A549 (cell line): ENCODE measurements around the gene TSPO2. TPM values are rescaled to one million over a fixed set of nuclear protein-coding genes. Genes with fewer than 3 reads are reported as not detected.

Experiments used
- ATAC-seq, 2 experiments: fragments of 200-7000 bp in 1 of 2; fragments of >200 bp in 1 of 2; cut with Nextera tagmentation in 1 of 2; cut with Tn5 transposase in 1 of 2; 3 replicates each; pipeline versions ENCODE4 v1.8.0 to v1.9.1; 2018 to 2020; ENCODE audit warnings: mild to moderate bottlenecking in 1 of 2, moderate library complexity in 1 of 2
- CTCF ChIA-PET: fragments of 300-600 bp; sonication (Branson Sonifier 250); formaldehyde crosslinking; extraction: SDS; loops from one replicate; lab custom pipeline; 2021; ENCODE audit warnings: antibody characterized with exemption, inconsistent platforms; lab: Yijun Ruan, JAX
- POLR2A ChIA-PET: fragments of 350-600 bp; formaldehyde crosslinking; extraction: SDS; loops from one replicate; lab custom pipeline; 2021; ENCODE audit warnings: antibody characterized with exemption, inconsistent platforms; lab: Yijun Ruan, JAX
- DNase-seq, 2 experiments: peaks; one replicate each; pipeline versions ENCODE4 v3.0.0 to v3.0.0-alpha.2; 2011 to 2016; ENCODE audit warnings: low read depth in 1 of 2, low spot score in 1 of 2
- FAIRE-seq: peaks from 2 replicates; lab custom pipeline; 2011; peaks lifted over from hg19 to GRCh38; lab: Jason Lieb, UNC
- H3K27ac ChIP-seq, 2 experiments: fragments of >200 bp; sonication (Bioruptor Twin); formaldehyde crosslinking; 3 replicates each; pipeline ENCODE4 v1.5.1; 2016 to 2017
- H3K4me1 ChIP-seq: fragments of >200 bp; sonication (Bioruptor Twin); formaldehyde crosslinking; 3 replicates; pipeline ENCODE4 v1.6.1; 2016
- H3K4me2 ChIP-seq: fragments of >200 bp; sonication (Bioruptor Twin); formaldehyde crosslinking; 3 replicates; pipeline ENCODE4 v1.6.1; 2016
- H3K4me3 ChIP-seq: fragments of >200 bp; sonication (Bioruptor Twin); formaldehyde crosslinking; 3 replicates; pipeline ENCODE4 v1.5.1; 2016
- H3K9me3 ChIP-seq: fragments of >200 bp; sonication (Bioruptor Twin); formaldehyde crosslinking; 3 replicates; pipeline ENCODE4 v1.6.1; 2016
- CHD2 ChIP-seq: fragments of 150-350 bp; IDR thresholded peaks from 2 replicates; pipeline ENCODE4 v1.6.1; 2014; ENCODE audit warnings: low read length; ENCODE audit not compliant: partially characterized antibody
- EHF ChIP-seq: fragments of 250-450 bp; sonication (Bioruptor Pico); IDR thresholded peaks from 2 replicates; pipeline ENCODE4 v1.5.0; 2020; ENCODE audit warnings: mild to moderate bottlenecking
- EHMT2 ChIP-seq: fragments of 200-600 bp; sonication (generic); IDR thresholded peaks from 2 replicates; pipeline ENCODE4 v1.6.1; 2016; ENCODE audit warnings: antibody characterized with exemption, low read depth, mild to moderate bottlenecking, moderate library complexity
- FOSB ChIP-seq: fragments of 250-450 bp; sonication (Bioruptor Pico); IDR thresholded peaks from 2 replicates; pipeline ENCODE4 v1.5.0; 2020; ENCODE audit warnings: mild to moderate bottlenecking, moderate library complexity
- GATA3 ChIP-seq: IDR thresholded peaks from 2 replicates; pipeline ENCODE4 v1.6.1; 2012; ENCODE audit warnings: borderline replicate concordance
- HDAC2 ChIP-seq: fragments of 200-600 bp; sonication (generic); IDR thresholded peaks from 2 replicates; pipeline ENCODE4 v1.6.1; 2016
- JUN ChIP-seq, 2 experiments: fragments of >200 bp; sonication (Bioruptor Twin); formaldehyde crosslinking; IDR thresholded peaks; 2 replicates in 1 of 2; 3 replicates in 1 of 2; pipeline ENCODE4 v1.6.1; 2016 to 2017
- JUNB ChIP-seq: fragments of >200 bp; sonication (Bioruptor Twin); formaldehyde crosslinking; IDR thresholded peaks from 2 replicates; pipeline ENCODE4 v1.6.1; 2016
- MAFK ChIP-seq: fragments of 450-650 bp; IDR thresholded peaks from 2 replicates; pipeline ENCODE4 v1.6.1; 2014; ENCODE audit not compliant: partially characterized antibody
- MYC ChIP-seq: IDR thresholded peaks from 2 replicates; pipeline ENCODE4 v1.6.1; 2012; ENCODE audit warnings: mild to moderate bottlenecking, inconsistent platforms, low read length, improper control_type of control experiment, borderline replicate concordance
- NPAS2 ChIP-seq: fragments of 250-450 bp; sonication (Bioruptor Pico); IDR thresholded peaks from 2 replicates; pipeline ENCODE4 v1.8.0; 2022; ENCODE audit warnings: mild to moderate bottlenecking, moderate library complexity, borderline replicate concordance
- NR3C1 ChIP-seq: fragments of >200 bp; sonication (Bioruptor Twin); formaldehyde crosslinking; IDR thresholded peaks from 3 replicates; pipeline ENCODE4 v1.6.1; 2017
- RNF2 ChIP-seq: fragments of 200-600 bp; sonication (generic); IDR thresholded peaks from 2 replicates; pipeline ENCODE4 v1.6.1; 2016; ENCODE audit warnings: low read depth, mild to moderate bottlenecking, antibody characterized with exemption, moderate library complexity, borderline replicate concordance
- SREBF2 ChIP-seq: fragments of 450-650 bp; IDR thresholded peaks from 2 replicates; pipeline ENCODE4 v1.6.1; 2014; ENCODE audit warnings: mild to moderate bottlenecking, moderate library complexity
- TFCP2L1 ChIP-seq: fragments of 250-450 bp; sonication (Bioruptor Pico); IDR thresholded peaks from 2 replicates; pipeline ENCODE4 v1.5.0; 2021; ENCODE audit warnings: mild to moderate bottlenecking
- TP53 ChIP-seq: fragments of 250-450 bp; sonication (Bioruptor Pico); IDR thresholded peaks from 2 replicates; pipeline ENCODE4 v1.5.0; 2021; ENCODE audit warnings: mild to moderate bottlenecking, moderate library complexity
- ZC3H11A ChIP-seq: fragments of 450-650 bp; IDR thresholded peaks from 2 replicates; pipeline ENCODE4 v1.6.1; 2014; ENCODE audit warnings: antibody characterized with exemption, mild to moderate bottlenecking
- ZFP36 ChIP-seq: fragments of 450-650 bp; IDR thresholded peaks from 2 replicates; pipeline ENCODE4 v1.6.1; 2014; ENCODE audit warnings: borderline replicate concordance; ENCODE audit not compliant: partially characterized antibody
- ZSCAN20 ChIP-seq: fragments of 250-450 bp; sonication (Bioruptor Pico); IDR thresholded peaks from 2 replicates; pipeline ENCODE4 v1.8.0; 2022; ENCODE audit warnings: mild to moderate bottlenecking, moderate library complexity
- WGBS: methylation state at CpG from one replicate; pipeline ENCODE4 v1.1.6; 2017; ENCODE audit errors: missing lambda C conversion rate; 5-methylcytosine and 5-hydroxymethylcytosine counted together
- polyA plus RNA-seq, 4 experiments: library from polyadenylated mRNA; depleted of rRNA in 3 of 4; stranded (reverse); fragments of >200 nt; fragmentation: RNase III in 1 of 4; extraction: RNeasy Plus Mini Kit Qiagen cat#74134 plus additional on column Dnase treatment in 1 of 4; gene quantifications; 2 replicates in 3 of 4; 3 replicates in 1 of 4; pipeline ENCODE4 v1.2.3, GENCODE V29; 2011 to 2017
- TF ChIP-seq, protein P1 (sequence below): fragments of >200 bp; sonication (Bioruptor Twin); formaldehyde crosslinking; IDR thresholded peaks from 2 replicates; pipeline ENCODE4 v1.6.1; 2016
- TF ChIP-seq, protein P2 (sequence below): IDR thresholded peaks from 2 replicates; pipeline ENCODE4 v1.6.1; 2012
- TF ChIP-seq, protein P3 (sequence below): fragments of 150-350 bp; IDR thresholded peaks from 2 replicates; pipeline ENCODE4 v1.6.1; 2014; ENCODE audit warnings: low read depth, mild to moderate bottlenecking, low read length
- TF ChIP-seq, protein P4 (sequence below): fragments of >200 bp; sonication (Bioruptor Twin); formaldehyde crosslinking; IDR thresholded peaks from 3 replicates; pipeline ENCODE4 v1.6.1; 2016
- TF ChIP-seq, protein P5 (sequence below): fragments of 250-450 bp; sonication (Bioruptor Pico); IDR thresholded peaks from 2 replicates; pipeline ENCODE4 v1.5.0; 2020; ENCODE audit warnings: low read depth, mild to moderate bottlenecking, moderate library complexity

The TSPO2 gene
- polyA plus RNA-seq, 2 of the 4 experiments (the other 2 are of a cell fraction): not detected

DNA sequence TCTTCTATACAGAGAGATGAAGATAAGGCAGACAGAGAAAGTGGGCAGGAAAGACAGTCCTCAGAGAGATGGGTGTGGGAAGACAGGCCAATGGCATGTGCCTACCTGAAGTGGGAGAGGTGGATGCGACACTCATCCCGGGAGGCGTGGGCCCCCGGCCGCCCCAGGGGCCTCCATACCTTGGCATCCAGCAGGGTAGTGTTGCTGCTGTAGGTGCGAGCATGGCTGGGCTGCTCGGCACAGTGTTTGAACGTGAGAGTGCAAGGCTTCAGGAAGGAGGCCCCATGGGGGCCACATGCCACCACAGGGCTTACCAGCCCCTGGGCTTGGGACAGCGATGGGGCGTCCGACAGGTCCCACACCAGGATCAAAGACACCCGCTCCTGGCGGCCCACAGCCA is 8.5 kb upstream of the TSPO2 start:
- ChIA-PET CTCF (interaction anchor here (2.3 kb wide), 1 partner anchor 139 kb away, joined by 5 read pairs; no protein-coding TSS in a partner anchor), POLR2A (no interaction called here)
- peaks cover 26% of the 10 kb centered on the region for H3K4me1 ChIP-seq
- ATAC-seq (no peak), FAIRE-seq (no peak), DNase-seq (no peak)
- no peaks in the 10 kb centered on the region for H3K9me3 ChIP-seq
- 95% methylated on average over 8 of the region's 13 CpGs for WGBS
- TF ChIP-seq CHD2 (no peak), ZC3H11A (no peak), JUNB (no peak), SREBF2 (no peak), ZFP36 (no peak)
- TF ChIP-seq, protein P1, sequence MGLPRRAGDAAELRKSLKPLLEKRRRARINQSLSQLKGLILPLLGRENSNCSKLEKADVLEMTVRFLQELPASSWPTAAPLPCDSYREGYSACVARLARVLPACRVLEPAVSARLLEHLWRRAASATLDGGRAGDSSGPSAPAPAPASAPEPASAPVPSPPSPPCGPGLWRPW: no peak
- TF ChIP-seq, protein P2, sequence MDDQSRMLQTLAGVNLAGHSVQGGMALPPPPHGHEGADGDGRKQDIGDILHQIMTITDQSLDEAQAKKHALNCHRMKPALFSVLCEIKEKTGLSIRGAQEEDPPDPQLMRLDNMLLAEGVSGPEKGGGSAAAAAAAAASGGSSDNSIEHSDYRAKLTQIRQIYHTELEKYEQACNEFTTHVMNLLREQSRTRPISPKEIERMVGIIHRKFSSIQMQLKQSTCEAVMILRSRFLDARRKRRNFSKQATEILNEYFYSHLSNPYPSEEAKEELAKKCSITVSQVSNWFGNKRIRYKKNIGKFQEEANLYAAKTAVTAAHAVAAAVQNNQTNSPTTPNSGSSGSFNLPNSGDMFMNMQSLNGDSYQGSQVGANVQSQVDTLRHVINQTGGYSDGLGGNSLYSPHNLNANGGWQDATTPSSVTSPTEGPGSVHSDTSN: no peak
- no peak overlapping the region for H3K4me2 ChIP-seq
- no peak overlapping the region for H3K27ac ChIP-seq
- H3K4me3 ChIP-seq: no peak overlapping the region

DNA sequence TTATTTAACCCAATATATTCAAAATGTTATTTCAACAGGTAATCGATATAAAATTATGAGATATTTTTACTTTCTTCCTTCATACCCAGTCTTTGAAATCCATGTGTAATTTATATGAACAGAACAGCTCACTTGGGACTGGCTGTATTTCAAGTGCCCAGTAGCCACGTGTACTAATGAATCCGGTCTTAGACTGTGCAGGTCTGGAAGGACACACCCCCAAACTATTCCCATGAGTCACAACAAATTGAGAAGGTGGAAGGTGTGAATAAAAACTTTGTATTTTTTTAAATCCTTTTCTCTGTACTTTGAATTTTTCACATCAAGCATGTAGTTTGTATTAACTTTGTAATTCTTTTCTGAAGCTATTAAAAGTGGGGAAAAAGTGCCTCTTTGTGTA is 6.1 kb upstream of the TSPO2 start:
- POLR2A ChIA-PET: no interaction called here
- Histone ChIP-seq H3K4me2 (peak overlapping the region; percentile 33; the same call in 2 of the 3 replicates), H3K9me3 (no peaks in the 10 kb centered on the region), H3K4me3 (no peak overlapping the region), H3K27ac (no peak overlapping the region; a peak in 1 of 6 replicates), H3K4me1 (peaks cover 47% of the 10 kb centered on the region)
- TF ChIP-seq JUNB (no peak), NR3C1 (no peak), FOSB (CRISPR knock-in tag) (no peak), ZSCAN20 (no peak), TFCP2L1 (CRISPR knock-in tag) (no peak), MYC (no peak), JUN (IDR thresholded peaks at IDR 0.05) (no peak), MAFK (no peak), TP53 (CRISPR knock-in tag) (no peak), GATA3 (no peak)
- TF ChIP-seq, protein P3, sequence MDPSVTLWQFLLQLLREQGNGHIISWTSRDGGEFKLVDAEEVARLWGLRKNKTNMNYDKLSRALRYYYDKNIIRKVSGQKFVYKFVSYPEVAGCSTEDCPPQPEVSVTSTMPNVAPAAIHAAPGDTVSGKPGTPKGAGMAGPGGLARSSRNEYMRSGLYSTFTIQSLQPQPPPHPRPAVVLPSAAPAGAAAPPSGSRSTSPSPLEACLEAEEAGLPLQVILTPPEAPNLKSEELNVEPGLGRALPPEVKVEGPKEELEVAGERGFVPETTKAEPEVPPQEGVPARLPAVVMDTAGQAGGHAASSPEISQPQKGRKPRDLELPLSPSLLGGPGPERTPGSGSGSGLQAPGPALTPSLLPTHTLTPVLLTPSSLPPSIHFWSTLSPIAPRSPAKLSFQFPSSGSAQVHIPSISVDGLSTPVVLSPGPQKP: no peak
- TF ChIP-seq, protein P4, sequence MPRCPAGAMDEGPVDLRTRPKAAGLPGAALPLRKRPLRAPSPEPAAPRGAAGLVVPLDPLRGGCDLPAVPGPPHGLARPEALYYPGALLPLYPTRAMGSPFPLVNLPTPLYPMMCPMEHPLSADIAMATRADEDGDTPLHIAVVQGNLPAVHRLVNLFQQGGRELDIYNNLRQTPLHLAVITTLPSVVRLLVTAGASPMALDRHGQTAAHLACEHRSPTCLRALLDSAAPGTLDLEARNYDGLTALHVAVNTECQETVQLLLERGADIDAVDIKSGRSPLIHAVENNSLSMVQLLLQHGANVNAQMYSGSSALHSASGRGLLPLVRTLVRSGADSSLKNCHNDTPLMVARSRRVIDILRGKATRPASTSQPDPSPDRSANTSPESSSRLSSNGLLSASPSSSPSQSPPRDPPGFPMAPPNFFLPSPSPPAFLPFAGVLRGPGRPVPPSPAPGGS: no peak
- 31% methylated on average over 3 of the region's 3 CpGs for WGBS
- FAIRE-seq (no peak), ATAC-seq (no peak), DNase-seq (peak in 1 of 2 experiments; percentile 21)
- CTCF ChIA-PET: interaction anchor here (0.6 to 2.8 kb wide), 7 partner anchors 9 to 647 kb away, joined by 3 to 22 read pairs (median 3); no protein-coding TSS in a partner anchor

DNA sequence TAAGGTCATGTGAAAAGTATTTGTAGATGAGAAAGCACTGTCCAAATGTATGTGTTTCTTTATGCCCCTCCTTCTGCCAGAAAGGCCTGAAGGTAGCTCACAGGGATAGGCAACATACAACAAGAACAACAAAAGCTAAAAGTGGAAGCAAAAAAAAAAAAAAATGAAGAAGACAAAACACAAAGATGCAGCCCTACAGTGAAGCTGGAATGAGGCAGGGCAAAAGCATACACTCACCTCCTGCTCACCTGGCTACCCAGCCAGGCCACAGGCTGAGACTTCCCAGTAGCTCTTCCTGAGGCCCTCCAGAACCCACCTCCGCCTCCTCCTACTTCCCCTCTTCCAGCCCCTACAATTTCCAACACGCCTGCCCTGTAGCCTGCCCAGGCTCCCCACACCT is 5.7 kb upstream of the TSPO2 start:
- POLR2A ChIA-PET: no interaction called here
- Histone ChIP-seq H3K4me3 (no peak overlapping the region), H3K9me3 (no peaks in the 10 kb centered on the region), H3K4me2 (peak overlapping the region; percentile 33; the same call in 2 of the 3 replicates), H3K27ac (peak overlapping the region in 1 of 2 experiments; percentile 48; a peak in 1 of 6 replicates), H3K4me1 (peaks cover 51% of the 10 kb centered on the region)
- FAIRE-seq (no peak), DNase-seq (no peak), ATAC-seq (no peak)
- WGBS: 84% methylated on average over 2 of the region's 2 CpGs
- CTCF ChIA-PET: interaction anchor here (1.0 to 2.8 kb wide), 6 partner anchors 9 to 147 kb away, joined by 3 to 22 read pairs (median 4); no protein-coding TSS in a partner anchor
- TF ChIP-seq SREBF2 (no peak), RNF2 (no peak), EHF (CRISPR knock-in tag) (no peak), FOSB (CRISPR knock-in tag) (no peak), HDAC2 (no peak), NPAS2 (CRISPR knock-in tag) (no peak), EHMT2 (no peak)
- TF ChIP-seq, protein P5, sequence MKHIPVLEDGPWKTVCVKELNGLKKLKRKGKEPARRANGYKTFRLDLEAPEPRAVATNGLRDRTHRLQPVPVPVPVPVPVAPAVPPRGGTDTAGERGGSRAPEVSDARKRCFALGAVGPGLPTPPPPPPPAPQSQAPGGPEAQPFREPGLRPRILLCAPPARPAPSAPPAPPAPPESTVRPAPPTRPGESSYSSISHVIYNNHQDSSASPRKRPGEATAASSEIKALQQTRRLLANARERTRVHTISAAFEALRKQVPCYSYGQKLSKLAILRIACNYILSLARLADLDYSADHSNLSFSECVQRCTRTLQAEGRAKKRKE (CRISPR knock-in tag): no peak
- TF ChIP-seq, protein P4: no peak
